ENCODE results near the gene OR51B4. TPM values are rescaled to one million over a fixed set of nuclear protein-coding genes. Genes with fewer than 3 reads are reported as not detected.
"Not testable (repeated sequence)": the region's sequence is repeated elsewhere in the genome, so short reads cannot be mapped to it uniquely, and the experiment has no call there.

The OR51B4 gene
- total RNA-seq, 1 experiment from 2014 or later: not detected

DNA sequence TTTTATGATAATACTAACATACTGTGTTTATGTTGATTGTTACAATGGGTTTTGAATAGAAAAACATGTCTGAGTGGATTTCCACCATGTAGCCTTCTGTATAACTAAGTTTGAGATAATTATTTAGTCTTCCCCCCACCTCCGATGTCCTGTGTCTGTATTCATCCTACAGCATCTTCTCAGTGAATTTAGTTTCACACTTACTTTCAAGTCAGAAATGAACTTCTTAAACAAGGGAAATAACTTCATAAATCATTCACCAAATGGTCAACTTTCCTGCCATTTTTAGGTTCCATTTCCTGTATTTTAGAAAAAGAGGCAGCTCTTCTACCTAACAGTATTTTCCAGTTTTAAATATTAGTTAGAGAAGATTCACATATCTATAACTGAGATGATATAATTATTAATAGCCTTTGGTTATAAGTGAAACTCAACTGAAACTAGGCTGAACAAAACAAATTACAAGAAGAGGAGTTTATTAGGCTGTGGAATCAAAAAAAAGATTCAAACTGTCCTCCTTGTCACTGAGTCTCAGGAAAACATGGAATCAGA, 38.1 kb upstream of the OR51B4 start:
- ATAC-seq: no peak
- H3K4me3 Mint-ChIP-seq: no peak overlapping the region

DNA sequence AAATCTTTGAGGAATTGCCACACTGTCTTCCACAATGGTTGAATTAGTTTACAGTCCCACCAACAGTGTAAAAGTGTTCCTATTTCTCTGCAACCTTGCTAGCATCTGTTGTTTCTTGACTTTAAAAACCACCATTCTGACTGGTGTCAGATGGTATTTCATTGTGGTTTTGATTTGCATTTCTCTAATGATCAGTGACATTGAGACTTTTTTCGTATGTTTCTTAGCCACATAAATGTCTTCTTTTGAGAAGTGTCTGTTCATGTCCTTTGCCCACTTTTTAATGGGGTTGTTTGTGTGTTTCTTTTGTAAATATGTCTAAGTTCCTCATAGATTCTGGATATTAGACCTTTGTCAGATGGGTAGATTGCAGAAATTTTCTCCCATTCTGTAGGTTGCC, 35.5 kb upstream of the OR51B4 start:
- H3K36me3 Mint-ChIP-seq; H3K4me1 Mint-ChIP-seq; H3K4me3 Mint-ChIP-seq; POLR2A ChIA-PET; H3K27ac Mint-ChIP-seq; H3K27me3 Mint-ChIP-seq (ENCODE audit: low read depth); DNase-seq (ENCODE audit: low spot score); CTCF ChIA-PET; ATAC-seq; H3K9me3 Mint-ChIP-seq: not testable (repeated sequence)

More for the DNA sequence above, 38.1 kb upstream of the OR51B4 start:
- DNase-seq (ENCODE audit: low spot score): no peak
- ChIA-PET POLR2A (no interaction called here), CTCF (no interaction called here)
- no peaks in the 10 kb centered on the region for H3K27me3 Mint-ChIP-seq (ENCODE audit: low read depth)
- no peak for TF ChIP-seq ESRRA (CRISPR knock-in tag; IDR thresholded peaks at IDR 0.05; ENCODE audit: borderline replicate concordance)
- no peak for TF ChIP-seq MXD4 (CRISPR knock-in tag; IDR thresholded peaks at IDR 0.05; ENCODE audit: borderline replicate concordance)
- H3K27ac Mint-ChIP-seq: no peak overlapping the region
- H3K36me3 Mint-ChIP-seq: no peaks in the 10 kb centered on the region
- H3K9me3 Mint-ChIP-seq: no peaks in the 10 kb centered on the region
- H3K4me1 Mint-ChIP-seq: peaks cover 8% of the 10 kb centered on the region

DNA sequence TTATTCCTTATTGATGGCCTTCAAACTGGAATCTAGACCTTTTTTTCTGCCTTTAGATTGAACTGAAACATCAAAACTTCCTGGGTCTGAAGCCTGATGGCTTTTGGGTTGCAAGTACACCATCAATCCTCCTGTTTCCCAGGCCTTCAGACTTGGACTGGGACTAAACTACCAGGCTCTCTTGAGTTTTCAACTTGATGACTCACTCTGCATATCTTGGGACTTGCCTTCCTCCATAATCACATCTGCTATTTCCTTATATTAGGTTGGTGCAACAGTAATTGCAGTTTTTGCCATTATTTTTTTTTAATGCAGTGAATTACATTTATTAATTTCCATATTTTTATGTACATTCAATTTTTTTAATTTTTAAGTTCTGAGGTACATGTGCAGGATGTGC, 34.6 kb upstream of the OR51B4 start:
- Mint-ChIP-seq H3K4me1 (no peaks in the 10 kb centered on the region), H3K4me3 (no peak overlapping the region), H3K36me3 (no peaks in the 10 kb centered on the region), H3K27me3 (ENCODE audit: low read depth) (no peaks in the 10 kb centered on the region), H3K27ac (no peak overlapping the region), H3K9me3 (no peaks in the 10 kb centered on the region)
- no peak for DNase-seq (ENCODE audit: low spot score)
- ChIA-PET CTCF (no interaction called here), POLR2A (no interaction called here)
- no peak for ATAC-seq
- no peak for TF ChIP-seq KAT7 (CRISPR knock-in tag; IDR thresholded peaks at IDR 0.05; ENCODE audit: borderline replicate concordance)
- TF ChIP-seq, protein P1, sequence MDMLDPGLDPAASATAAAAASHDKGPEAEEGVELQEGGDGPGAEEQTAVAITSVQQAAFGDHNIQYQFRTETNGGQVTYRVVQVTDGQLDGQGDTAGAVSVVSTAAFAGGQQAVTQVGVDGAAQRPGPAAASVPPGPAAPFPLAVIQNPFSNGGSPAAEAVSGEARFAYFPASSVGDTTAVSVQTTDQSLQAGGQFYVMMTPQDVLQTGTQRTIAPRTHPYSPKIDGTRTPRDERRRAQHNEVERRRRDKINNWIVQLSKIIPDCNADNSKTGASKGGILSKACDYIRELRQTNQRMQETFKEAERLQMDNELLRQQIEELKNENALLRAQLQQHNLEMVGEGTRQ (CRISPR knock-in tag; IDR thresholded peaks at IDR 0.05): no peak
- TF ChIP-seq, protein P2, sequence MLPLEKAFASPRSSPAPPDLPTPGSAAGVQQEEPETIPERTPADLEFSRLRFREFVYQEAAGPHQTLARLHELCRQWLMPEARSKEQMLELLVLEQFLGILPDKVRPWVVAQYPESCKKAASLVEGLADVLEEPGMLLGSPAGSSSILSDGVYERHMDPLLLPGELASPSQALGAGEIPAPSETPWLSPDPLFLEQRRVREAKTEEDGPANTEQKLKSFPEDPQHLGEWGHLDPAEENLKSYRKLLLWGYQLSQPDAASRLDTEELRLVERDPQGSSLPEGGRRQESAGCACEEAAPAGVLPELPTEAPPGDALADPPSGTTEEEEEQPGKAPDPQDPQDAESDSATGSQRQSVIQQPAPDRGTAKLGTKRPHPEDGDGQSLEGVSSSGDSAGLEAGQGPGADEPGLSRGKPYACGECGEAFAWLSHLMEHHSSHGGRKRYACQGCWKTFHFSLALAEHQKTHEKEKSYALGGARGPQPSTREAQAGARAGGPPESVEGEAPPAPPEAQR (CRISPR knock-in tag; IDR thresholded peaks at IDR 0.05): no peak

DNA sequence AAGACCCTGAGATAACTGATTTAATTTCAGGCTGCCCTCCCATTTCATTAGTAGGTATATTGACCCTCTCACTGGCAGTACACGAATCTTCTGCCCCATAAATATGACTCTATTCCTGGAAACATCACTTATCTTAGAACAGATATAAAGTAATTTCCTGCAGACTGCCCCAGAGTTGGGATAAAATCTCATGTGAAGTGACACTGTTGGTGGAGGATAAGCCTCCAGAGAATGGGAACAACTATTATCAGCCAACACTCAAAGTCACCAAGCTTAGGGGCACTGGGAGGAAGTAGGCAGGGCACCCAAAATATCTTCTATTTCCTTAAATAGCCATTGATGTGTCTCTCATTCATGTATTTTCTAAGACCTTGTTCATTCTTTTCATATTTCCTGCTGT, 33.4 kb upstream of the OR51B4 start:
- CTCF ChIA-PET: interaction anchor here (0.6 kb wide), 2 partner anchors 349 to 579 kb away, joined by 3 read pairs; no protein-coding TSS in a partner anchor
- POLR2A ChIA-PET: no interaction called here
- H3K27ac Mint-ChIP-seq: no peak overlapping the region
- TF ChIP-seq, protein P3, sequence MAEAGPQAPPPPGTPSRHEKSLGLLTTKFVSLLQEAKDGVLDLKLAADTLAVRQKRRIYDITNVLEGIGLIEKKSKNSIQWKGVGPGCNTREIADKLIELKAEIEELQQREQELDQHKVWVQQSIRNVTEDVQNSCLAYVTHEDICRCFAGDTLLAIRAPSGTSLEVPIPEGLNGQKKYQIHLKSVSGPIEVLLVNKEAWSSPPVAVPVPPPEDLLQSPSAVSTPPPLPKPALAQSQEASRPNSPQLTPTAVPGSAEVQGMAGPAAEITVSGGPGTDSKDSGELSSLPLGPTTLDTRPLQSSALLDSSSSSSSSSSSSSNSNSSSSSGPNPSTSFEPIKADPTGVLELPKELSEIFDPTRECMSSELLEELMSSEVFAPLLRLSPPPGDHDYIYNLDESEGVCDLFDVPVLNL (CRISPR knock-in tag; IDR thresholded peaks at IDR 0.05; ENCODE audit: borderline replicate concordance, low read depth): no peak
- TF ChIP-seq, protein P4, sequence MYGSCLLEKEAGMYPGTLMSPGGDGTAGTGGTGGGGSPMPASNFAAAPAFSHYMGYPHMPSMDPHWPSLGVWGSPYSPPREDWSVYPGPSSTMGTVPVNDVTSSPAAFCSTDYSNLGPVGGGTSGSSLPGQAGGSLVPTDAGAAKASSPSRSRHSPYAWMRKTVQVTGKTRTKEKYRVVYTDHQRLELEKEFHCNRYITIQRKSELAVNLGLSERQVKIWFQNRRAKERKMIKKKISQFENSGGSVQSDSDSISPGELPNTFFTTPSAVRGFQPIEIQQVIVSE (CRISPR knock-in tag; IDR thresholded peaks at IDR 0.05; ENCODE audit: borderline replicate concordance): no peak
- TF ChIP-seq GRHL2 (CRISPR knock-in tag; IDR thresholded peaks at IDR 0.05; ENCODE audit: insufficient replicate concordance, severe bottlenecking) (no peak), NFYB (CRISPR knock-in tag; conservative IDR thresholded peaks at IDR 0.05; ENCODE audit: low read depth) (no peak), KAT7 (CRISPR knock-in tag; IDR thresholded peaks at IDR 0.05; ENCODE audit: borderline replicate concordance) (no peak), CBFB (CRISPR knock-in tag; IDR thresholded peaks at IDR 0.05; ENCODE audit: low read depth) (no peak), CREB1 (CRISPR knock-in tag; IDR thresholded peaks at IDR 0.05) (no peak), ELF4 (CRISPR knock-in tag; IDR thresholded peaks at IDR 0.05; ENCODE audit: low read depth) (no peak)
- H3K36me3 Mint-ChIP-seq: no peaks in the 10 kb centered on the region
- H3K4me1 Mint-ChIP-seq: no peaks in the 10 kb centered on the region
- H3K4me3 Mint-ChIP-seq: no peak overlapping the region
- H3K9me3 Mint-ChIP-seq: peaks cover 6% of the 10 kb centered on the region; the same call in 1 of the 2 replicates
- DNase-seq (ENCODE audit: low spot score) (no peak), ATAC-seq (no peak)
- H3K27me3 Mint-ChIP-seq (ENCODE audit: low read depth): no peaks in the 10 kb centered on the region

Data from WTC11 (cell line).